Ishikawa (cell line): ENCODE measurements around the gene HS6ST2.

Experiments
- CEBPB ChIP-seq: IDR thresholded peaks from 2 replicates; pipeline ENCODE4 v1.6.1; 2012
- CREB1 ChIP-seq: IDR thresholded peaks from 2 replicates; pipeline ENCODE4 v1.6.1; 2012; ENCODE audit warnings: low read depth
- EGR1 ChIP-seq: IDR thresholded peaks from 2 replicates; pipeline ENCODE4 v1.6.1; 2012
- EP300 ChIP-seq: IDR thresholded peaks from 2 replicates; pipeline ENCODE4 v1.6.1; 2012; ENCODE audit warnings: borderline replicate concordance
- FOXM1 ChIP-seq: IDR thresholded peaks from 2 replicates; pipeline ENCODE4 v1.6.1; 2012; ENCODE audit warnings: low read depth, borderline replicate concordance
- NFIC ChIP-seq: IDR thresholded peaks from 2 replicates; pipeline ENCODE4 v1.6.1; 2012
- RAD21 ChIP-seq: IDR thresholded peaks from 2 replicates; pipeline ENCODE4 v1.6.1; 2012; ENCODE audit warnings: low read depth
- TAF1 ChIP-seq: IDR thresholded peaks from 2 replicates; pipeline ENCODE4 v1.6.1; 2012; ENCODE audit warnings: low read depth, mild to moderate bottlenecking
- TCF12 ChIP-seq: IDR thresholded peaks from 2 replicates; pipeline ENCODE4 v1.6.1; 2012; ENCODE audit warnings: low read depth
- TEAD4 ChIP-seq: IDR thresholded peaks from 2 replicates; pipeline ENCODE4 v1.6.1; 2012
- YY1 ChIP-seq: IDR thresholded peaks from 2 replicates; pipeline ENCODE4 v1.6.1; 2012; ENCODE audit warnings: low read depth
- ZBTB7A ChIP-seq: IDR thresholded peaks from 2 replicates; pipeline ENCODE4 v1.6.1; 2012; ENCODE audit warnings: low read depth
- TF ChIP-seq, protein P1 (sequence below): IDR thresholded peaks from 2 replicates; pipeline ENCODE4 v1.6.1; 2012; ENCODE audit warnings: low read depth, mild to moderate bottlenecking
- TF ChIP-seq, protein P2 (sequence below): IDR thresholded peaks from 2 replicates; pipeline ENCODE4 v1.6.1; 2012
- TF ChIP-seq, protein P3 (sequence below): IDR thresholded peaks from 2 replicates; pipeline ENCODE4 v1.6.1; 2012

Gene HS6ST2

DNA sequence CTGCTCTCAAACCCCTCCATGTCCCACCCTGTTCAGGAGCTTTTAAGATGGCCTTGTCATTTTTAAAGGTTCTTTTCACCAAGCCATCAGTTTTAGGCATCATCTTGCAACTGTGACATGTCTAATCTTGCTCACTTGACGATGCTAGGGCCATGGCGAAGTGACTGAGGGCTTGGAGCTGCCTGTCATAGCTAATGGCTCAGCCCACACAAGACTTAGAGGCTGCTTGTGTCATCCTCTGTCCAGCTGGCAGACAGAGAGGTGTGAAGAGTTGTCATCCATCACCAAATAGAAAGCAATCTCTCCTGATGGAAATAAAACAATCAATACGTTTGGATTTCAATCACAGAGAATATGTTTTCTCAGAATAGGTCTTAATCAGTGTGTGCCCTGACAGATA lies 194.9 kb downstream of the HS6ST2 start:
- TF ChIP-seq RAD21 (no peak), TAF1 (no peak), TEAD4 (no peak), CREB1 (no peak), YY1 (no peak), NFIC (no peak), ZBTB7A (no peak), EGR1 (no peak), CEBPB (no peak), FOXM1 (no peak), TCF12 (no peak), EP300 (no peak)
- TF ChIP-seq, protein P1, sequence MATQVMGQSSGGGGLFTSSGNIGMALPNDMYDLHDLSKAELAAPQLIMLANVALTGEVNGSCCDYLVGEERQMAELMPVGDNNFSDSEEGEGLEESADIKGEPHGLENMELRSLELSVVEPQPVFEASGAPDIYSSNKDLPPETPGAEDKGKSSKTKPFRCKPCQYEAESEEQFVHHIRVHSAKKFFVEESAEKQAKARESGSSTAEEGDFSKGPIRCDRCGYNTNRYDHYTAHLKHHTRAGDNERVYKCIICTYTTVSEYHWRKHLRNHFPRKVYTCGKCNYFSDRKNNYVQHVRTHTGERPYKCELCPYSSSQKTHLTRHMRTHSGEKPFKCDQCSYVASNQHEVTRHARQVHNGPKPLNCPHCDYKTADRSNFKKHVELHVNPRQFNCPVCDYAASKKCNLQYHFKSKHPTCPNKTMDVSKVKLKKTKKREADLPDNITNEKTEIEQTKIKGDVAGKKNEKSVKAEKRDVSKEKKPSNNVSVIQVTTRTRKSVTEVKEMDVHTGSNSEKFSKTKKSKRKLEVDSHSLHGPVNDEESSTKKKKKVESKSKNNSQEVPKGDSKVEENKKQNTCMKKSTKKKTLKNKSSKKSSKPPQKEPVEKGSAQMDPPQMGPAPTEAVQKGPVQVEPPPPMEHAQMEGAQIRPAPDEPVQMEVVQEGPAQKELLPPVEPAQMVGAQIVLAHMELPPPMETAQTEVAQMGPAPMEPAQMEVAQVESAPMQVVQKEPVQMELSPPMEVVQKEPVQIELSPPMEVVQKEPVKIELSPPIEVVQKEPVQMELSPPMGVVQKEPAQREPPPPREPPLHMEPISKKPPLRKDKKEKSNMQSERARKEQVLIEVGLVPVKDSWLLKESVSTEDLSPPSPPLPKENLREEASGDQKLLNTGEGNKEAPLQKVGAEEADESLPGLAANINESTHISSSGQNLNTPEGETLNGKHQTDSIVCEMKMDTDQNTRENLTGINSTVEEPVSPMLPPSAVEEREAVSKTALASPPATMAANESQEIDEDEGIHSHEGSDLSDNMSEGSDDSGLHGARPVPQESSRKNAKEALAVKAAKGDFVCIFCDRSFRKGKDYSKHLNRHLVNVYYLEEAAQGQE: no peak
- TF ChIP-seq, protein P2, sequence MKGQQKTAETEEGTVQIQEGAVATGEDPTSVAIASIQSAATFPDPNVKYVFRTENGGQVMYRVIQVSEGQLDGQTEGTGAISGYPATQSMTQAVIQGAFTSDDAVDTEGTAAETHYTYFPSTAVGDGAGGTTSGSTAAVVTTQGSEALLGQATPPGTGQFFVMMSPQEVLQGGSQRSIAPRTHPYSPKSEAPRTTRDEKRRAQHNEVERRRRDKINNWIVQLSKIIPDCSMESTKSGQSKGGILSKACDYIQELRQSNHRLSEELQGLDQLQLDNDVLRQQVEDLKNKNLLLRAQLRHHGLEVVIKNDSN: no peak
- TF ChIP-seq, protein P3, sequence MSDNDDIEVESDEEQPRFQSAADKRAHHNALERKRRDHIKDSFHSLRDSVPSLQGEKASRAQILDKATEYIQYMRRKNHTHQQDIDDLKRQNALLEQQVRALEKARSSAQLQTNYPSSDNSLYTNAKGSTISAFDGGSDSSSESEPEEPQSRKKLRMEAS: no peak

DNA sequence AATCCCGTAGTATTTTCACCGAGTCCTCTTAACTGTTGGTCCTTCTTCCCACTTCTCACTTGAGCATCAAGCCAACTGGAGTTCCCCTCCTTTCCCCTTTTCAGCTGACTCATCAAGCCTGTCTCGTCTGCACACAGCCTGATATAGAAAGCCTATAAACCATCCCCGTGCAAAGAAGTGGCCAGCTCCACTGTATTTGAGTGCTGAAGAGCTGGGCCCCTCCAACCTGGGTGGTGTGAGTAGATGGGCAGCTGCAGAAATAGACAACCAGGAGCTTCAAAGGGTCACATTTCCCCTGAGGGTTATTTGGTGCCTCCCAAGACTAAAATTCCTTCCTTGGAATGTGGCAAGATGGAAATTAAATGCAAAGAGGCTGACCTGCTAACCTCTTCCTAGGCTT lies 199.7 kb downstream of the HS6ST2 start:
- TF ChIP-seq RAD21 (no peak), CREB1 (no peak), NFIC (no peak), TAF1 (no peak), TEAD4 (no peak), TCF12 (no peak), EGR1 (no peak), FOXM1 (no peak)
- TF ChIP-seq, protein P2: no peak
- TF ChIP-seq, protein P3: no peak
- TF ChIP-seq, protein P1: no peak

DNA sequence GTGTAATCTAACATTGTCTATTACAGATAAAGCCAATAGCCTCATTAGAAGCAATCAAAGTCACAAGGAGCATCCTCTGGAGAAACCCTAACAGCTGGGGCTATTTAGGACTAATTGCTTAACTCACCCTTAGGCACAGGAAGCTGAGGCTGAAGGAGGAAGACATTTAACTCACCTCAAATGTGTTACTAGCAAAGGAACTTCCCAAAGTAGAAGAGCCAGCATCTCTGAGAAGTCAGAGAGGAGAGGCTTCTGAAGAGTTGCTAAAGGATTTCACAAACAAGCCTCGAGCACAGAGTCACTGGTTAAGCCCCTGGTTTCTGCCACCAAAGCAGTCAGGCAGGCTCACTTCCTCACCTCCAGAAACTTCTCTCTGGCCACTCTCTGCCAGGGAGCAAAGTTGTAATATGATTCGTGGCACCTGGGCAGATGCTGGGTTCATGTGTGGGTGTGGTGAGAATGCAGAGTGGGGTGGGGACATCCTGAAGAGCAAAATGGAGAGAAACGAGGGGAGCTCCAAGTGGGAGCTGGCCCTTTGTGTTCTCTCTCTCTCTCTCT lies 201.3 kb downstream of the HS6ST2 start:
- no peak for TF ChIP-seq FOXM1
- TF ChIP-seq TAF1: no peak
- TF ChIP-seq CREB1: no peak
- TF ChIP-seq TCF12: no peak
- TF ChIP-seq RAD21: no peak
- TF ChIP-seq EP300: no peak
- TF ChIP-seq ZBTB7A: no peak
- TF ChIP-seq, protein P2: no peak
- no peak for TF ChIP-seq CEBPB
- no peak for TF ChIP-seq EGR1
- TF ChIP-seq YY1: no peak
- TF ChIP-seq TEAD4: no peak
- no peak for TF ChIP-seq NFIC
- TF ChIP-seq, protein P1: no peak
- TF ChIP-seq, protein P3: no peak

DNA sequence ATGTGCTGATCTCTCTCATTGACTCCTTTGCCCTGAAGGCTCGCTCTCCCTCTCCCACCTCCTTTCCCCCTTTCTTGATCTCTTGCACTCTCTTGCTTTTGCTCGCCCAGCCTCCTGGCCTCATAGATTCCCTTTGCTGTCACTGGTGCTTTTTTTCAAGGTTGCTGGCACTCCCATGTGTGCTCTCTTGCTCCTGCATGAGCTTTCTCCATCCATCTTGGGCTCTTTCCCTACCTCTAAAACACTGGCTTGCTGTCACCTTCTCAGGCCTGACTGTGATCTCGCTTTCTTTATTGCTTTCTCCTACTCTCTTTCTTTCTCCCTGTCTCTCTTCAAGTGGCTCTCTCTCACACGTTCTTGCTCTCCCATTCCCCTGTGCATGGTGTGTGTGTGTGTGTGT lies 202.0 kb downstream of the HS6ST2 start:
- no peak for TF ChIP-seq TCF12
